ENCODE measurements around the gene RPS6KL1.

RPS6KL1 gene

DNA sequence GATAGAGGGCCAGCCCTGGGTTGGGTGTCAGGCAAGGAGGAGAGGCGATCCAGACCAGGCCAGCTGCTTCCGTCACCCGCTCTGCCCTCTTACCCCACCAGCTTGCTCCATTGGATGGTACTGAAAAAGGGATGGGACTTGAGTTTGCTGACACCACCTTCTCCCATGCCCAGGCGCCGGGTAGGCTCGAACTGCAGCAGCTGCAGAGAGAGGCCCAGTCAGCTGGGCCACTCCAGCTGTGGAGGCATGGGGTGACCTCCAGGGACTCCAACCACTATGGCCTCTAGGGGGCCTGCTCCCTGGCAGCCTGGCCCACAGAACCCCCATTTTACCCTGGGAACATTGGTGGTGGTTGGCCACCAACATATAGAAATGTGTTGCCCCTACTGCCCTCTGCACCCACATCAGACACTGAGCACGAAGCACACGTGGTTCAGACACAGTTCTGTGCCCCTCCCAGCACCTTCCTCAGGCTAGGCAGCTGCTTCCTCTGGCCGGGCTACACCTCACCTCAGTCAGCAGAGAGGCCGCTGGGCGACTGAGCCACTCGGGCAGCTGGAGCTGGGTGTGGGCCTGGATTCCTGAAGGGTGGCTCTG lies 16.0 kb downstream of the RPS6KL1 start:
- in situ Hi-C loops (cut with HindIII; ENCODE audit: low pct_ligation_motif_present, low sequenced_read_pairs) = no loop called here
- H3K36me3 ChIP-seq (replicated peaks) = peaks cover 22% of the 10 kb centered on the region
- H3K4me3 ChIP-seq (ENCODE audit: low read depth, low read length) = no peak overlapping the region
- TF ChIP-seq, protein P1, sequence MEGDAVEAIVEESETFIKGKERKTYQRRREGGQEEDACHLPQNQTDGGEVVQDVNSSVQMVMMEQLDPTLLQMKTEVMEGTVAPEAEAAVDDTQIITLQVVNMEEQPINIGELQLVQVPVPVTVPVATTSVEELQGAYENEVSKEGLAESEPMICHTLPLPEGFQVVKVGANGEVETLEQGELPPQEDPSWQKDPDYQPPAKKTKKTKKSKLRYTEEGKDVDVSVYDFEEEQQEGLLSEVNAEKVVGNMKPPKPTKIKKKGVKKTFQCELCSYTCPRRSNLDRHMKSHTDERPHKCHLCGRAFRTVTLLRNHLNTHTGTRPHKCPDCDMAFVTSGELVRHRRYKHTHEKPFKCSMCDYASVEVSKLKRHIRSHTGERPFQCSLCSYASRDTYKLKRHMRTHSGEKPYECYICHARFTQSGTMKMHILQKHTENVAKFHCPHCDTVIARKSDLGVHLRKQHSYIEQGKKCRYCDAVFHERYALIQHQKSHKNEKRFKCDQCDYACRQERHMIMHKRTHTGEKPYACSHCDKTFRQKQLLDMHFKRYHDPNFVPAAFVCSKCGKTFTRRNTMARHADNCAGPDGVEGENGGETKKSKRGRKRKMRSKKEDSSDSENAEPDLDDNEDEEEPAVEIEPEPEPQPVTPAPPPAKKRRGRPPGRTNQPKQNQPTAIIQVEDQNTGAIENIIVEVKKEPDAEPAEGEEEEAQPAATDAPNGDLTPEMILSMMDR (IDR thresholded peaks at IDR 0.05; ENCODE audit: low read depth, low read length, missing control alignments) = peak; percentile 50
- H3K27me3 ChIP-seq (replicated peaks) = no peaks in the 10 kb centered on the region
- no peak for DNase-seq
- H3K27ac ChIP-seq = no peak overlapping the region

DNA sequence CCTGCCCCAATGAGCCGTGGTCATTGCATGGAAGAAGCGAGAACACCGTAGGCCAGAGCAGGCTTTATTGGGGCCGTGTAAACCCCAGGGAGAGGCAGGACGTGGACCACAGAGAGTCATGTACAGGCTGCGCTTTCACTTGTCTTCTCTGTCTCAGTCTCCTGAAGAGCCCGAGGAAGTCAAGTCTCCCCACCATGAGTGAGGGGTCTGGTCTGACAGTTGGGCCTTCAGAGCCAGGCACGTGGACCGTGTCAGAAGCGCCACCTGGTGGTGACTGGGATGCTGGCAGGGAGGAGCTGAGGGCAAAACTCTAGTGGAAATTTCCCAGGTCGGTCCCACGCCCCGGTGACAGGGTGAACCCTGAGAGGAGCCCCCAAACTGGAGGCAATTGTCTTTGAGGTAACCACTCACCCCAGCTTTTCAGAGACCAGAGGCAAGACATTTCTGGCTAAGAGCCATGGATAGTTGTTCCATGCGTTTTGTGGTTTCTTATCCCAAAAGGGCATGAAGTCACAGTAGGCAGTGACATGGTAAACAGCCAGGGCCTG lies 17.4 kb downstream of the RPS6KL1 start:
- no peak overlapping the region for H3K4me3 ChIP-seq (ENCODE audit: low read depth, low read length)
- TF ChIP-seq, protein P1 (IDR thresholded peaks at IDR 0.05; ENCODE audit: low read depth, low read length, missing control alignments) = peak; percentile 98
- in situ Hi-C loops (cut with HindIII; ENCODE audit: low pct_ligation_motif_present, low sequenced_read_pairs) = no loop called here
- no peak overlapping the region for H3K27ac ChIP-seq
- H3K36me3 ChIP-seq (replicated peaks) = peaks cover 35% of the 10 kb centered on the region
- H3K27me3 ChIP-seq (replicated peaks) = no peaks in the 10 kb centered on the region
- no peak for DNase-seq

DNA sequence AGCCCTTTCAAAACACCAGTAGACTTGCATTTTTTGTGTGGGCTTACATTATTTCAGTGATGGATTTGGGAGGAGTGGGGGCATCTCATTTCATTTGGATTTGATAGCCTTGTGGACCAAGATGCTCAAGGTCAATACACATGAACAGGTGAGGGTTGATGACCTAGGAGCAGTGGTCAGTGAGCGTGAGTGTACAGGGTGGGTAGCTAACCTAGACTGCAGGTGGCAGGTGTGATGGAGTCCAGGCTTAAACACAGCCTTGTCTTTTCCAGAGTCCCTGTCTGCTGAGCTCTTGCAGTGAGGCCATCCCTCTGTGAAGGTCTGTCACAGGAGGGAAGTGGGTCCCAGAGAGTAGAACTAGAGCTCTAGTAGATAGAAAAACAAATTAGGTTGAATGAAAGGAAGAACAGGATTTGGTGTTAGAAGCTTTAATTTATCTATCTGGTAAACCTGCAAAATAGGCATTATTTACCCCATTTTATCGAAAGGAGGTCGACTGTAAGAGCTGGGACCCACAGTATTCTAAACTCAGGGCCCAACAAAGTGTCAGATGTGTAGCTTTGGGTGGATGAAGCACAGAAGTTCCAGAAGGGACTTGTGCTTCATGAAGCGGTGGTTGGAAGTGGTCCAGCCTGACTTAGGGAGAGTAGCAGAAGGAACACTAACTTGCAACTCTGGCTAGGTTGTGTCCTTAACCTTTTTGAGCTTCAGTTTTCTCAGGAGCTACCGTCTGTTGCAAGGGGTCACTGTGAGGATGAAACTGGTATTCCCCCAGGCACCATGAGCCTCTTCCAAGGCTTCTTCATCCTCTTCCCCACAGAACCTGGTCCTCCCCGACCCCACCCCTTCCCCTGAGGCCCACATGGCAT lies 18.2 kb downstream of the RPS6KL1 start:
- Histone ChIP-seq H3K27ac (no peak overlapping the region), H3K4me3 (ENCODE audit: low read depth, low read length) (no peak overlapping the region), H3K36me3 (replicated peaks) (peaks cover 43% of the 10 kb centered on the region), H3K27me3 (replicated peaks) (no peaks in the 10 kb centered on the region)
- in situ Hi-C loops (cut with HindIII; ENCODE audit: low pct_ligation_motif_present, low sequenced_read_pairs) = no loop called here
- TF ChIP-seq, protein P1 (IDR thresholded peaks at IDR 0.05; ENCODE audit: low read depth, low read length, missing control alignments) = no peak
- DNase-seq = no peak

DNA sequence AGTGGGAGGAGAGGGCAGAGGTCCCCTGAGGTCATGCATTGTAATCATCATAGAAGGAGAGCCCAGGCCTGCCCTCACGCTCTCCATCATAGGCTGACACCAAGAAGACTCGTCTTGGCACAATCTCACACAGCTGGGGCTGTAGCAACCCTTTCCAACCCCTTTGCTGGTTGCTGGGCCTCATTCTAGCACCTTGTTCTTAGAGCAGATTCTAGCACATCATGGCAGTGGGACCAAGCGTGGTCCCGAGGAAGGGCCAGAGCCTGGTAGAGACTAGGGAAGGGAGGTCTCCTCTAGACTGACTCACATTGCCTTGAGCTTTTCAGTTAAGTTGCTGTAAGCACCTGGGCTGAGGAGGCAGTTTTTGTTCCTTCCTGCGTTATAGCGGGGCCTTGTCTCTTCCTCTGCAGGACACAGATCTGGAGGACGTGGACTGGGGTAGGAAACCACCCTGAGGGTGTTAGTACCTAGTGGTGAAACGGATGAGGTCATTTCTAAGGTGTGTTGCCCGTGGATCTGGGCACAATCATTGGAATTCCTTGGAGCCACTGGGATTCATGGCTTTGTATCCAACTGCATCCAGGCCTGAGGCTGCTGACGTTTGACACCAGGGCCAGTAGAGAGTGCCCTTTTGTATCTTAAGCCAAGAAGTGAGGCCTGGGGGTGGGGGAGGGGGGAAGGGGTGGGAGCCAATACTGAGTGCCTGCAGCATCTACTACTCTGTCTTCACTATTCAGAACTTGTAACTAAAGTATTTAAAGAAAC lies 19.9 kb downstream of the RPS6KL1 start:
- in situ Hi-C loops (cut with HindIII; ENCODE audit: low pct_ligation_motif_present, low sequenced_read_pairs) = no loop called here
- peaks cover 61% of the 10 kb centered on the region for H3K36me3 ChIP-seq (replicated peaks)
- no peak for DNase-seq

GRCh38 chr14:74898694-74899093 lies 24.4 kb downstream of the RPS6KL1 start:
- no peak for DNase-seq
- in situ Hi-C loops (cut with HindIII; ENCODE audit: low pct_ligation_motif_present, low sequenced_read_pairs) = no loop called here
- H3K36me3 ChIP-seq (replicated peaks) = peaks cover 91% of the 10 kb centered on the region
- H3K27ac ChIP-seq = no peak overlapping the region
- no peak overlapping the region for H3K4me3 ChIP-seq (ENCODE audit: low read depth, low read length)
- TF ChIP-seq, protein P1 (IDR thresholded peaks at IDR 0.05; ENCODE audit: low read depth, low read length, missing control alignments) = no peak
- no peaks in the 10 kb centered on the region for H3K27me3 ChIP-seq (replicated peaks)

More for the DNA sequence above, 19.9 kb downstream of the RPS6KL1 start:
- TF ChIP-seq, protein P1 (IDR thresholded peaks at IDR 0.05; ENCODE audit: low read depth, low read length, missing control alignments) = no peak
- H3K27me3 ChIP-seq (replicated peaks) = no peaks in the 10 kb centered on the region
- H3K27ac ChIP-seq = no peak overlapping the region
- H3K4me3 ChIP-seq (ENCODE audit: low read depth, low read length) = no peak overlapping the region
